Measurements from ENCODE around the gene PIGK. TPM values are rescaled to one million over a fixed set of nuclear protein-coding genes. Genes with fewer than 3 reads are reported as not detected.
A peak's percentile ranks its signal among the peaks of the same experiment; 100 is the strongest.

PIGK gene
- total and polyA plus RNA-seq, 2 of the 4 experiments (the other 2 are of a cell fraction), result 15.6 to 21.2 TPM

- no peak overlapping the region for H2BK15ac ChIP-seq (ENCODE audit: low read depth, low read length)
- ChIA-PET POLR2A (ENCODE audit: unreplicated experiment) (no interaction called here), CTCF (no interaction called here)
- no peak overlapping the region for H2BK120ac ChIP-seq (ENCODE audit: low read depth, low read length)
- H4K8ac ChIP-seq (ENCODE audit: low read depth in 2 of 2, low read length in 2 of 2), result no peak overlapping the region
- no peaks in the 10 kb centered on the region for H3K79me1 ChIP-seq (ENCODE audit: low read depth in 1 of 2, low read length in 2 of 2)
- no peak overlapping the region for H4K5ac ChIP-seq (ENCODE audit: low read depth, low read length)
- intact Hi-C loops (cut with micrococcal nuclease) (no loop called here), in situ Hi-C loops (cut with MboI; ENCODE audit: low sequenced_read_pairs) (no loop called here), dilution Hi-C loops (cut with HindIII; ENCODE audit: low sequenced_read_pairs, unreplicated experiment) (no loop called here)
- H3K4me3 ChIP-seq (ENCODE audit: insufficient read depth, low read depth, low read length), result no peak overlapping the region
- no peaks in the 10 kb centered on the region for H3K36me3 ChIP-seq (ENCODE audit: control insufficient read depth, insufficient read depth, low read length)
- H3K9me3 ChIP-seq (ENCODE audit: control insufficient read depth, insufficient read depth, low read length), result peaks cover 4% of the 10 kb centered on the region
- H2AK5ac ChIP-seq (ENCODE audit: low read depth, low read length), result no peak overlapping the region
- no peak overlapping the region for H3K14ac ChIP-seq (replicated peaks; ENCODE audit: low read depth, low read length)
- no peak overlapping the region for H3K56ac ChIP-seq (ENCODE audit: extremely low read depth, insufficient read depth, low read length)
- BruUV-seq (replicated peaks), result no TSS peak
- H3K4me2 ChIP-seq (ENCODE audit: low read depth, low read length), result no peak overlapping the region
- no peak overlapping the region for H3K27ac ChIP-seq (ENCODE audit: insufficient read depth, low read length)
- no peaks in the 10 kb centered on the region for H3K9me1 ChIP-seq (ENCODE audit: insufficient read depth, low read length)
- no peak overlapping the region for H2AK9ac ChIP-seq (replicated peaks; ENCODE audit: low read depth, low read length, poor library complexity)
- H2BK20ac ChIP-seq (ENCODE audit: low read depth, low read length), result no peak overlapping the region
- H3K18ac ChIP-seq (ENCODE audit: low read depth, low read length), result no peak overlapping the region
- DNase-seq (no peak), ATAC-seq (ENCODE audit: low read depth) (peak; percentile 24; the same call in 1 of the 2 replicates)
- TF ChIP-seq MAZ (IDR thresholded peaks at IDR 0.05; ENCODE audit: borderline replicate concordance, low read depth, low read length) (no peak), MAFK (IDR thresholded peaks at IDR 0.05; ENCODE audit: low read depth, low read length) (no peak), MXI1 (IDR thresholded peaks at IDR 0.05; ENCODE audit: borderline replicate concordance, low read depth, low read length) (no peak), POLR2A (IDR thresholded peaks at IDR 0.05; ENCODE audit: low read depth, low read length) (no peak), RAD21 (IDR thresholded peaks at IDR 0.05; ENCODE audit: low read length) (no peak), RFX5 (IDR thresholded peaks at IDR 0.05; ENCODE audit: low read depth, low read length) (no peak), RCOR1 (IDR thresholded peaks at IDR 0.05; ENCODE audit: insufficient replicate concordance, low read length) (no peak), CHD1 (IDR thresholded peaks at IDR 0.05; ENCODE audit: low read depth, low read length) (no peak), FOS (IDR thresholded peaks at IDR 0.05; ENCODE audit: low read depth, low read length) (no peak), CTCF (conservative IDR thresholded peaks at IDR 0.05; ENCODE audit: low read depth, low read length) (no peak), USF2 (IDR thresholded peaks at IDR 0.05; ENCODE audit: low read depth, low read length) (no peak), ELK1 (IDR thresholded peaks at IDR 0.05; ENCODE audit: borderline replicate concordance, low read depth, low read length) (no peak), BHLHE40 (IDR thresholded peaks at IDR 0.05; ENCODE audit: low read depth, low read length) (no peak), CEBPB (IDR thresholded peaks at IDR 0.05; ENCODE audit: low read depth, low read length) (no peak), NFE2L2 (IDR thresholded peaks at IDR 0.05; ENCODE audit: low read depth, low read length) (no peak), SMC3 (IDR thresholded peaks at IDR 0.05; ENCODE audit: low read depth, low read length) (no peak)
- no peak overlapping the region for H3K23ac ChIP-seq (ENCODE audit: low read depth, low read length)
- H3K27me3 ChIP-seq (ENCODE audit: control insufficient read depth, insufficient read depth, low read length), result no peaks in the 10 kb centered on the region
- no peaks in the 10 kb centered on the region for H3K4me1 ChIP-seq (ENCODE audit: control insufficient read depth, insufficient read depth, low read length)
- no peak overlapping the region for H3K9ac ChIP-seq (ENCODE audit: low read depth, low read length)
- H2BK5ac ChIP-seq (ENCODE audit: low read depth, low read length, poor library complexity, severe bottlenecking), result no peak overlapping the region
- WGBS, 2 experiments (ENCODE audit: extremely low coverage in 2 of 2, insufficient read length in 1 of 2), result 40% methylated on average over 1 of the region's 1 CpG; no CpG with 5 or more reads in 1 of the 2 experiments
- no peak overlapping the region for H2AFZ ChIP-seq (replicated peaks; ENCODE audit: low read length, poor library complexity)
- H3K4ac ChIP-seq (ENCODE audit: low read depth, low read length), result no peak overlapping the region
- H4K91ac ChIP-seq (ENCODE audit: insufficient read depth, low read depth, low read length), result no peak overlapping the region
- H4K20me1 ChIP-seq (ENCODE audit: insufficient read depth, low read length), result no peaks in the 10 kb centered on the region
Measured at GRCh38 chr1:77238462-77238861, 19.2 kb upstream of the PIGK start.

Measured in IMR-90 (cell line).